Non-pigmented ciliary epithelial cell (primary cell): Measurements from ENCODE around the gene RBL1.
"Not testable (repeated sequence)": the region's sequence is repeated elsewhere in the genome, so short reads cannot be mapped to it uniquely, and the experiment has no call there.

Source experiments
- DNase-seq: peaks from one replicate; pipeline ENCODE4 v3.0.0-alpha.2; 2010; ENCODE audit warnings: low read depth

Gene RBL1

DNA sequence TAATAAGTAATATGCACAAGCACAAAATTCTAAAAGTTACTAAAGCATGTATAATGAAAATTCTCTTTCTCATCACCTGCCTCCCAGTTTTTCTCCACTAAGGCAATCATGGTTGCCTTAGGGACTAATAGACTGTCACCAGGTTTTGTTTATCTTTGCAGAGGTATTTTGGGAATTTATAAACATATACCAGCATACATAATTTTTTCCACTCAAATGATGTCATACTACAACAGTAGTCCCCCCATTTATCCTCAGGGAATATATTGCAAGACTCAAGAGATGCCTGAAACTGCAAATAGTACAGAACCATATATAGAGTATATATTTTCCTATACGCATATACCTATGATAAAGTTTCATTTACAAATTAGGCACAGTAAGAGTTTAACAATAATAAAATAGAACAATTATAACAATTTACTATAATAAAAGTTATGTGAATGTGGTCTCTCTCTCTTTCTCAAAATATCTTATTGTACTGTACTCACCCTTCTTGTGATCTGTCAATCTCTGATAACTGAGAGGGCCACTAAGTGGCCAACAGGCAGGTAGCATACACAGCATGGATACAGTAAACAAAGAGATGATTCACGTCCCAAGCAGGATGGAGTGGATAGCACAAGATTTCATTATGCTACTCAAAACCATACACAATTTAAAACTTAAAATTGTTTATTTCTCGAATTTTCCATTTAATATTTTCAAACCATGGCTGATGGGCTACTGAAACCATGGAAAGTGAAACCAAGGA is 19.7 kb downstream of the RBL1 start:
- DNase-seq, result no peak

DNA sequence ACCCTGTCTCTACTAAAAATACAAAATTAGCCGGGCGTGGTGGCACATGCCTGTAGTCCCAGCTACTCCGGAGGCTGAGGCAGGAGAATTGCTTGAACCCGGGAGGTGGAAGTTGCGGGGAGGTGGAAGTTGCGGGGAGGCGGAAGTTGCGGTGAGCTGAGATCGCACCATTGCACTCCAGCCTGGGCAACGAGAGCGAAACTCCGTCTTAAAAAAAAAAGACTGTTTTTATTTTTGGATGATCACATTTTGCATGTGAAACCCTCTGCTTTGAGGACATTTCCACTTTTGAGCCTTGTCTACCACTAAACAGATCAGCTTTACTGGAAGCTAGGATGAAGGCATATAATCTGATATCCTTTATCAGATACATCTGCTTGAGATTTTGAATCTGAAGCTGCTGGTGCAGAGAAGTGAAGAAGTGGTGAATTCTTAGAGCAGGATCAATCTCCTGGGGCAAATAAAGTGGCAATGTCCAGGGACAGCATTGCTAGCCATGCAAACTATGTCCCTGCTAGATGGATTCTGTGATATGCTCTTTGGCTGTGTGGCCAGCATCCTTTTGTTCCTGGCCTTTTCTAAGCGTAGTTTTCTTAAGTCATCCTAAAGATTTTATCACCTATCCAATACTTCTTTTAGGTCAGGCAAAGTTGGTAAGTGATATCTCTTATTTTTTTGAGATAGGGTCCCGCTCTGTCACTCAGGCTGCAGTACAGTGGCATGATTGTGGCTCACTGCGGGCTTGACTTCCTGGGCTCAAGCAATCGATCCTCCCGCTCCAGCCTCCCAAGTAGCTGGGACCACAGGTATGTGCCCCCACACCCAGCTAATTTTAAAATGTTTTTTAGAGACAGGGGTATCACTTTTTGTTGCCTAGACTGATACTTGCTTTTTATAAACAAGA is 23.3 kb downstream of the RBL1 start:
- DNase-seq, result no peak

DNA sequence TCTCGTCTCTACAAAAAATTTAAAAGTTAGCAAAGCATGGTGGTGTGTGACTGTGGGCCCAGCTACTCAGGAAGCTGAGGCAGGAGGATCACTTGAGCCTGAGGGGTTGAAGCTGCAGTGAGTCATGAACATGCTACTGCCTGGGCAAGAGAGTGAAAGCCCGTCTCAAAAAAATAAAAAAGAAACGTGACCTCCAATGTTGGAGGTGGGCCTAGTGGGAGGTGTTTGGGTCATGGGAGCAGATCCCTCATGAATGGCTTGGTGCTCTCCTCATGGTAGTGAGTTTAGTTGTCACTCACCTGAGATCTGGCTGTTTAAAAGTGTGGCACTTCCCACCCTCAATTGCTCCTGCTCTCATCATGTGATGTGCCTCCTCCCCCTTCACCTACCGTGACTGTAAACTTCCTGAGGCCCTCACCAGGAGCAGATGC is 24.3 kb downstream of the RBL1 start:
- no peak for DNase-seq

DNA sequence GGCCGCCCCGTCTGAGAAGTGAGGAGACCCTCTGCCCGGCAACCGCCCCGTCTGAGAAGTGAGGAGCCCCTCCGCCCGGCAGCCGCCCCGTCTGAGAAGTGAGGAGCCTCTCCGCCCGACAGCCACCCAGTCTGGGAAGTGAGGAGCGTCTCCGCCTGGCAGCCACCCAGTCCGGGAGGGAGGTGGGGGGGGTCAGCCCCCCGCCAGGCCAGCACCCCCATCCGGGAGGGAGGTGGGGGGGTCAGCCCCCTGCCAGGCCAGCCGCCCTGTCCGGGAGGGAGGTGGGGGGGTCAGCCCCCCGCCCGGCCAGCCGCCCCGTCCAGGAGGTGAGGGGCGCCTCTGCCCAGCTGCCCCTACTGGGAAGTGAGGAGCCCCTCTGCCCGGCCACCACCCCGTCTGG is 26.2 kb downstream of the RBL1 start:
- not testable (repeated sequence) for DNase-seq

DNA sequence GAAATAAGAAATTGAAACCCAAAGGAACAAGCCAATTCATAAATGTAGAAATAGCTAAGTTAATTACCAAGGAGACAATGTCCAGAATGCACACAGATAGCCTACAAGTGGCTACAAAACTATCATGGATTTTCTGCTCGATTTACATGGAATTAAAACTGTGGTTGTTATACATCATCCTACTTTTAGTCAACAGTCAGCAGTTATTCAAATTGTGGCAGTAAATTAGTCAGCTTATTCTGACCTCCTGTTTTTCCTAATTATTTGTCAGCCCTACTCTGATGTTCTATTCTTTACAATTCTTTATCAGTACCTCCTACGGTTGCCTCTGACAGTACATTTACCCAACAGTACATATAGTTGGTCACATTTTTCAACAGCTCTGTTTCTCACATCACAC is 29.6 kb downstream of the RBL1 start:
- no peak for DNase-seq

DNA sequence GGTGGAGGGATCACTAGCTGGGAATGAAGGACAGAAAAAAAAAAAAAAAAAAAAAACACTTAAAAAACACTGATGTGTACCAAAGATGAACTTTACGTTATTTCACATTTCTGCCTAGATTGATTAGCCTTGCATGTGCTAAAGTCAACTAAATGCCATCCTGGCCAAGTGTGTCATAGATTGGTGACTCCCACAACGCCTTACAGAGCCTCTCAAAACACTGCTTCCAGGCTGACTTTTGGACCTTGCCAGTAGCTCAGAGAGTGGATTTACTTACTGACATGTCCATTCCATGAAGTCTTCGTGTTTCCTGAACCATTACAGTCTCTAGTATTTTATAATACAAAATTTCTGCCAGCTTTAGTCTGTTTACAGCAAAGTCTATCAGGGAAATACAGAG is 40.5 kb downstream of the RBL1 start:
- no peak for DNase-seq

DNA sequence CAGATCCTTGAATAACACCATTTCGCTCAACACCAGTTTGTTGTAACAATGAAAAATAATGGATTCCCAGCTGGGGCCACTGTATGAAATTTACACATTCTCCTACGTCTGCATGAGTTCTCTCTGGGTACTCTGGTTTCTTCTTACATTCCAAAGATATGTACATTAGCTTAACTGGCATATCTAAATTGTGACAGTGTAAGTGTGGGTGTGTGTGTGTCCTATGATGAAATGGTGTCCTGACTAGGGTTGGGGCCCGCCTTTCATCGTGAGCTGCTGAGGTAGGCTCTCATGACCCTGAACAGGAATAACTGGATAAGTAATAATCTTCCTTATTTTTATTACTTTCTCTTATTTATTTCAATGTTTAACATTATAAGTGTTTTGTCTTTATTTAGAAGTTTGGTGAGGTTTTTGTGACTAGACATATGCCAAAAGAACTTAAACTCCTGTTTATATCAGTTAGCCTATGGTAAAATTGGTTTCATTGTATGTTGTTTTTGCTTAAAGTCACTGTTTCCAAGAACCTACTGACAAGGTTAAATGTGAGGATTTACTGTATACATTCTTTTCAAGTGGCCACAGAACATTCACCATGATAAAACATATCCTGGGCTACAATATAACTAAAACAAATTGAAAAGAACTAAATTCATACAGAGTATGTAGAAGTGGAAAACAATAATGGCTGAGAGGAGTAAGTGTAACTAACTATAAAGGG is 42.4 kb downstream of the RBL1 start:
- DNase-seq, result peak; percentile 23

DNA sequence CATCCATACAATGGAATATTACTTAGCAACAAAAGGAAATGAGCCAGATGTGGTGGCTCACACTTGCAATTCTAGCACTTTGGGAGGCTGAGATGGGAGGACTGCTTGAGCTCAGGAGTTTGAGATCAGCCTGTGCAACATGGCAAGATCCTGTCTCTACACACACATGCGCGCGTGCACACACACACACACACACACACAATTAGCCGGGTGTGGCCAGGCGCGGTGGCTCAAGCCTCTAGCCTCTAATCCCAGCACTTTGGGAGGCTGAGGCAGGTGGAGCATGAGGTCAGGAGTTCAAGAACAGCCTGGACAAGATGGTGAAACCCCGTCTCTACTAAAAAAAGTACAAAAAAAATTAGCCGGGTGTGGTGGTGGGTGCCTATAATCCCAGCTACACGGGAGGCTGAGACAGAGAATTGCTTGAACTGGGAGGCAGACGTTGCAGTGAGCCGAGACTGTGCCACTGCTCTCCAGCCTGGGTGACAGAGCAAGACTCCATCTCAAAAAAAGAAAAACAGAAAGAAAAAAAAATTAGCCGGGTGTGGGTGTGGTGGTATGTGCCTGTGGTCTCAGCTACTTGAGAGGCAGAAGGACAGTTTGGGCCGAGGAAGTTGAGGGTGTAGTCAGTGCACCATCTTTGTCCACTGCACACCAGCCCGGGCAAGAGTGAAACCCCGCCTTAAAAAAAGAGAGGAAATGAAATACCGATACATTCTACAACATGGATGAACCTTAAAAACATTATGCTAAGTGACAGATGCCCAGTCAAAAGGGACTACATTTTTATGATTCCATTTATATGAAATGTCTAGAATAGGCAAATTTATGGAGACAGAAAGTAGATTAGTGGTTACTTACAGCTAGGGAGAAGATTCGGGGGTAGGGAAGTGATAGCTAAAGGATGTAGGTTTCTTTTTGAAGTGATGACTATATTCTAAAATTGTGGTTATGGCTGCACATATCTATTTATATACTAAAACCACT is 52.5 kb downstream of the RBL1 start:
- no peak for DNase-seq

DNA sequence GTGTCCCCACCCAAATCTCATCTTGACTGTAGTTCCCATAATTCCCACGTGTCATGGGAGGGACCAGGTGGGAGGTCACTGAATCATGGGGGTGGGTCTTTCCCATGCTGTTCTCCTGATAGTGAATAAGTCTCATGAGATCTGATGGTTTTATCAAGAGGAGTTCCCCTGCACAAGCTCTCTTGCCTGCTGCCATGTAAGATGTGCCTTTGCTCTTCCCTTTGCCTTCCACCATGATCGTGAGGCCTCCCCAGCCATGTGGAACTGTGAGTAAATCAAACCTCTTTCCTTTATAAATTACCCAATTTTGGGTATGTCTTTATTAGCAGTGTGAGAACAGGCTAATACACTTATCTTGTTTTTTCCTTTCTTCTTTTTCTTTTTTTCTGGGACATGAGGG is 56.4 kb downstream of the RBL1 start:
- DNase-seq, result not testable (repeated sequence)

DNA sequence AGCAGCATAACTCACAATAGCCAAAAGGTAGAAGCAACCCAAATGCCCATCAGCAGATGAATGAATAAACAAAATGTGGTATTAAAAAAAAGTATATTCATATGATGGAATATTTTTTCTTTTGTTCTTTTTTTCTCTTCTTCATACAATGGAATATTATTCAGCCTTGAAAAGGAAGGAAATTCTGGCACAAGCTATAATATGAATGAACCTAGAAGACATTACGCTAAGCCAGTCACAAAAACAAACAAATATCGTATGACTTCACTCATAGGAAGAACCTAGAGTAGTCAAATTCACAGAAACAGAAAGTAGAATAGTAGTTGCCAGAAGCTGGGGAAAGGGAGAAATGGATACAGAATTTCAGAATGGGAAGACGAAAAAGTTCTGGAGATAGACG is 63.7 kb downstream of the RBL1 start:
- no peak for DNase-seq

DNA sequence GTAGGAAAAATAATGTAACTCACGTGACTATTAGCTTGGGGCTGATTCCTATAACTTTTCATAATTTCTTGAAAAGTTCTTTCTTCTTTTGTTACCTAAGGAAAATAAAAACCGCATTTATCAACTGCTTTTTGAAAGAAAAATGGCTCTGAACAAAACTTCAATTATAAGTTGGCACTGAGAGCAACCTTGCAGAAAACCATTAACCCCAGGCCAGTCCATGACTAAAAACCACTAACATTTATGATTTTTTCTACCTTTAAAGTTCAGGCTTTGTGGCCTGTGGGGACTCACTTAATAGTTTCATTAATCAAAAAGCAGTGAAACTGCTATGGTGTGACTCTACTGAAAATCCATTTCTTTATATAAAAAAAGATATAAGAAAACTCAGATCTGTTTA is 75.2 kb downstream of the RBL1 start:
- DNase-seq, result no peak

DNA sequence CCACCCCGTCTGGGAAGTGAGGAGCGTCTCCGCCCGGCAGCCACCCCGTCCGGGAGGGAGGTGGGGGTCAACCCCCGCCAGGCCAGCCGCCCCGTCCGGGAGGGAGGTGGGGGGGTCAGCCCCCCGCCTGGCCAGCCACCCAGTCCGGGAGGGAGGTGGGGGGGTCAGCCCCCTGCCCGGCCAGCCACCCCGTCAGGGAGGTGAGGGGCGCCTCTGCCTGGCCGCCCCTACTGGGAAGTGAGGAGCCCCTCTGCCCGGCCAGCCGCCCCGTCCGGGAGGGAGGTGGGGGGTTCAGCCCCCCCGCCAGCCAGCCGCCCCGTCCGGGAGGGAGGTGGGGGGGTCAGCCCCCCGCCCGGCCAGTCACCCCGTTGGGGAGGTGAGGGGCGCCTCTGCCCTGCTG is 83.2 kb downstream of the RBL1 start:
- not testable (repeated sequence) for DNase-seq

DNA sequence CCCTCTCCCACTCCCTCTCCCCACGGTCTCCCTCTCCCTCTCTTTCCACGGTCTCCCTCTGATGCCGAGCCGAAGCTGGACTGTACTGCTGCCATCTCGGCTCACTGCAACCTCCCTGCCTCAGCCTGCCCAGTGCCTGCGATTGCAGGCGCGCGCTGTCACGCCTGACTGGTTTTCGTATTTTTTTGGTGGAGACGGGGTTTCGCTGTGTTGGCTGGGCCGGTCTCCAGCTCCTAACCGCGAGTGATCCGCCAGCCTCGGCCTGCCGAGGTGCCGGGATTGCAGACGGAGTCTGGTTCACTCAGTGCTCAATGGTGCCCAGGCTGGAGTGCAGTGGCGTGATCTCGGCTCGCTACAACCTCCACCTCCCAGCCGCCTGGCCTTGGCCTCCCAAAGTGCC is 83.9 kb downstream of the RBL1 start:
- DNase-seq, result not testable (repeated sequence)

DNA sequence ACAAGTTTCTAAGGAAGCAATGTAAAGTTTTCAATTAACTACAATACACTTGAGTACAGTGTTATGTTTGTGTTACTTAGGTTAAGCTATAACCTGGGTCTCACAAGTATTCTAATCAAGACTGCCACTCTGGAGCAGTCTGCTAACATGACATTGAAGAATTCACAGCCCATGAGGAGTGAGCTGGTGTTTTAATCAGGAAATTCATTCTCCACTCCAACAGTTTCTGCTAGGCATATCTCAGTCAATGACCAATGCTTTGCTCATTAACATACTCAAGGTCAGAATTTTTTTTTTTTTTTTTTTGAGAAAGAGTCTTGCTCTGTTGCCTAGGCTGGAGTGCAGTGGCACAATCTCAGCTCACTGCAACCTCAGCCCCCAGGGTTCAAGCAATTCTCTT is 84.7 kb downstream of the RBL1 start:
- no peak for DNase-seq

DNA sequence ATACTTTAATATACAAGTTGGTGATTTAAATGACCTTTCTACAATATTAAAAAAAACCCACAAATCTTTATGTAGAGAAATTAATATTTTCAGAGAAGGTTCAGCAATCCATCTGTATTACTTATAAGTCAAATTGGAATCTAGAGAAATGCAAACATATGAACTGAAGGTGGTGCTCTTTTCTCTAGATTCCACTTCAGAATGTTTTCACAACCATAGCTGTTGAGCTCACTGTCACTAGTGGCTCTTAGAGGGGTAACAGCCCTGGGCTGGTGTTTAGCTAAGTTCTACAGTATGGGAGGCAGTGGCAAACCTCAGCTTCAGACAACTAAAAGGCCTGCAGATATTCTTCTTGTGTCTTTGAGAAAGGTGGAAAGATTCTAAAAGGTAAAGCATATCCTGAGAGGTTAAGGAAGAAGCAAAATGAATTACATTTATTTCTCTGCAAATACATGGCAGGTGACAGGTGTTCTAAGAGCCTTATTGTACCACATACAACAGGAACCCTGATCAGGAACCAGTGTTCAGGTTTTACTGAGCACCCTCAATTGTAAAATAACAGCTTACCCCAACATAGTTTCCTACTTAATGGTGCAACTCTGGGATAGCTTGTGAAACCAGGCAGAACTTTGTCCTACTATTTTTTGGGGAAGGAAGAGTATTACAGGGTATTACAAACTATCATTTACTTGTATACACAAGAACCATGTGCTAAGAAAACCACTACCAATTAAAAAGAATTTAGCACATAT is 87.7 kb downstream of the RBL1 start:
- DNase-seq, result peak; percentile 23

DNA sequence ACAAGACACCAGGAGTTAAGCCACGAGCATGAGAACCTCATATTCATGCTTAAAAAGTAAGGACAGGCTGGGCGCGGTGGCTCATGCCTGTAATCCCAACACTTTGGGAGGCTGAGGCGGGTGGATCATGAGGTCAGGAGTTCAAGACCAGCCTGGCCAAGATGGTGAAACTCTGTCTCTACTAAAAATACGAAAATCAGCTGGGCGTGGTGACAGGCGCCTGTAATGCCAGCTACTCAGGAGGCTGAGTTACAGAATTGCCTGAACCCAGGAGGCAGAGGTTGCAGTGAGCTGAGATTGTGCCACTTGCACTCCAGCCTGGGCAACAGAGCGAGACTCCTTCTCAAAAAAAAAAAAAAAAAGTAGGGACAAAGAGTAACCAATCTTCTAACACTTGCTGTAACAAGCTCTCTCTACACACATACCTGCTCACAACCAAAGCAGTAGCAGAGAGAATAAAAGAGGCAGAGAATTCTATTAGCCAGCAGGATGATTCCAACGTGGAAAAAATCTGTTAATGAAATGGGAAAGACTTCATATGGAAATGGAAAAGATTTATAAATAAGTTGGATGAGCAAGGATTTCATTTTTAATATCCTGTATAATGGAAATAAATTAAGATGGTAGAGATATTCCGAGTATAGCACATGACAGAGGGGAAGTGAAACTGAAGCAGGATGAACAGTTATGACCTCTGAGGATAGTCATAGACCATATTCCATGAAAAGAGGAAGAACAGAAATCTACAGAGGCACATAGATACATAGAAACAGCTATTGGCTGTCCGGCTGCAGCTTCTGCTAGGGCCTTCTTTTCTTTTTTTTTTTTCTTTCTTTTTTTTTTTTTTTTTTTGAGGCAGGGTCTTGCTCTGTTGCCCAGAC is 90.5 kb downstream of the RBL1 start:
- DNase-seq, result not testable (repeated sequence)

DNA sequence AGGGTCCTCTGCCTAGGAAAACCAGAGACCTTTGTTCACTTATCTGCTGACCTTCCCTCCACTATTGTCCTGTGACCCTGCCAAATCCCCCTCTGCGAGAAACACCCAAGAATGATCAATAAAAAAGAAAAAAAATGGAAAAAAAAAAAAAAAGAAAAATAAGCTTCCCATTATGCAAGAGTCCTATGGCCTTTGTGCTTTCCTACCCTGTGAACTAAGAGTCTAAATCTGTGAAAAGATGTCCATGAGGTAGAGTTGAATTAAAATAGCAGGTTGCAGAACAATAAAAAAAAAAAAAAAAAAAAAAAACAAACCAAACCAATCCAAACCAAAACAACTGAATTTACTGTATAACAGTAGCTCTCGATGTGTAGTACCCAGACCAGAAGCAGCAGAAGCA is 94.2 kb downstream of the RBL1 start:
- DNase-seq, result not testable (repeated sequence)

DNA sequence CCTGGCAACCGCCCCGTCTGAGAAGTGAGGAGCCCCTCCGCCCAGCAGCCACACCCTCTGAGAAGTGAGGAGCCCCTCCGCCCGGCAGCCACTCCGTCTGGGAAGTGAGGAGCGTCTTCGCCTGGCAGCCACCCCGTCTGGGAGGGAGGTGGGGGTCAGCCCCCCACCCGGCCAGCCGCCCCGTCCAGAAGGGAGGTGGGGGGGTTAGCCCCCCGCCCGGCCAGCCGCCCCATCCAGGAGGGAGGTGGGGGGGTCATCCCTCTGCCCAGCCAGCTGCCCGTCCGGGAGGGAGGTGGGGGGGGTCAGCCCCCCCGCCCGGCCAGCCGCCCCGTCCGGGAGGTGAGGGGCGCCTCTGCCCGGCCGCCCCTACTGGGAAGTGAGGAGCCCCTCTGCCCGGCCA is 95.6 kb downstream of the RBL1 start:
- DNase-seq, result not testable (repeated sequence)

DNA sequence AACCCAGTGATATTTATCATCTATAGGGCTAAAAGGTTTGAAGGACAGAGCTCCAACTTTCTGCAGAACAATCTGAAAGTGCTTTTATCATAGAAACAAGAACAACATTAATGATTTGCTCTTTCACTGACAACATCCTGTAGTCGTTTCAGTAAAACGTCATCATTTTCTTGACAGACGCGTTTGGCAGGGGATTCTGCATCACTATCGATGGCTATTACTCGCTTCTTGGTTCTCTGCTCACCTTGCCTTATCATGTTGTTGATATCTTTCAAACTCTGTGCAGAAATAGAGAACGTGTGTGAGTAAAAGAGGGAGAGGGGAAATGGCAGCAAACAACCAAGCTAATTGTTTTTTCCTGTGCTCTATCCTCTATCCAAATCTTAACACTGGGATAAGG is 97.1 kb downstream of the RBL1 start:
- no peak for DNase-seq

DNA sequence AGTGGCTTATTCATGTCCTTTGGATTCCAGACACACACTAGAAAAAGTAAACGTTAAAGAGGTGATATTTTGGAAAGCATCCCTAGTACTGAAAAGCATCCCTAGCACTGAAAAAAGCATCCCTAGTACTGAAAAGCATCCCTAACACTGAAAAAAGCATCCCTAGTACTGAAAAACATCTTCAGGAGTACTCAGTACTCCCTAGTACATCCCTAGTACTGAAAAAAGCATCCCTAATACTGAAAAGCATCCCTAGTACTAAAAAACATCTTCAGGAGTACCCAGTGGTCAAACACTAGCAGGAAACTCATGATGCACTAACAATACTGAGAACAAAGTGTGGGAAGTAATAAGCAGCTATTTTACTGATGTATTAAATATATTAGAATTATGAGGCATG is 98.7 kb downstream of the RBL1 start:
- no peak for DNase-seq
